IPS DF 4.7 (cell line): Measurements from ENCODE around the gene PFKM.

Source experiments
- DNase-seq: peaks from one replicate; pipeline ENCODE4 v3.0.0-alpha.2; 2013; ENCODE audit warnings: low spot score; ENCODE audit errors: extremely low read depth

PFKM gene

GRCh38 chr12:48185181-48185919, 66.2 kb downstream of the PFKM start:
- no peak for DNase-seq

DNA sequence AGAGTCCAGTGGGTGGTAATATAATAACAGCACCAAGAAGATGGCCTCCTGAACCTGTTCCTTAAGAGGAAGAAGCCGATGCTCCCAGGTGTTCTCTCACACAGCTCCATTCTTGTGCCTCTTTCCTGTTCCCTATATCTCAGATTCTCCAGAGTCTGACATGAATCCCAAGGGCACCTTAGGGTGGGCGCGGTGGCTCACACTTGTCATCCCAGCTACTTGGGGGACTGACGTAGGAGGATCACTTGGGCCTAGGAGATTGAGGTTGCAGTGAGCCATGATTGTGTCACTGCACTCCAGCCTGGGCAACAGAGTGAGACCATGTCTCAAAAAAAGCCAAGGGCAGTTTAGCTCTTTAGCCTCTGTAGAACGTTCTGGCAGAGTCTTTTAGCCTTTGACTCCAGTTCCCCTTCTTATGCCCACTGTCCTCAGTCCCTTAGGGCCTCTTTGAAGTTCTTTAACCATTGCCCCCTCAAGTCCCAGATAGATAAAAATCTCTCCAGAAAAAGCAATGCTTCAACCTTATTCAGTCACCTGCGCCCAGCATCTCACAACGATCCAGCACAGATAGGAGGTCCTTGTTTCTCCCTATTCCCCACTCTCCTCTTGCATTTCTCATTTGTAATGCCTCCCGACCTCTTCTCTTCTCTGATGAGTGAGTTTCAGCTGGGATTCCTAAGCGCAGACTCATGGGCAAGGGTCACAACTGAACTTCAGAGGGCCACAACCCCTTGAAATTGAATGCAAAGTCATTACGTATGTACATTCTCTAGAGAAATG, 68.9 kb downstream of the PFKM start:
- DNase-seq: no peak

DNA sequence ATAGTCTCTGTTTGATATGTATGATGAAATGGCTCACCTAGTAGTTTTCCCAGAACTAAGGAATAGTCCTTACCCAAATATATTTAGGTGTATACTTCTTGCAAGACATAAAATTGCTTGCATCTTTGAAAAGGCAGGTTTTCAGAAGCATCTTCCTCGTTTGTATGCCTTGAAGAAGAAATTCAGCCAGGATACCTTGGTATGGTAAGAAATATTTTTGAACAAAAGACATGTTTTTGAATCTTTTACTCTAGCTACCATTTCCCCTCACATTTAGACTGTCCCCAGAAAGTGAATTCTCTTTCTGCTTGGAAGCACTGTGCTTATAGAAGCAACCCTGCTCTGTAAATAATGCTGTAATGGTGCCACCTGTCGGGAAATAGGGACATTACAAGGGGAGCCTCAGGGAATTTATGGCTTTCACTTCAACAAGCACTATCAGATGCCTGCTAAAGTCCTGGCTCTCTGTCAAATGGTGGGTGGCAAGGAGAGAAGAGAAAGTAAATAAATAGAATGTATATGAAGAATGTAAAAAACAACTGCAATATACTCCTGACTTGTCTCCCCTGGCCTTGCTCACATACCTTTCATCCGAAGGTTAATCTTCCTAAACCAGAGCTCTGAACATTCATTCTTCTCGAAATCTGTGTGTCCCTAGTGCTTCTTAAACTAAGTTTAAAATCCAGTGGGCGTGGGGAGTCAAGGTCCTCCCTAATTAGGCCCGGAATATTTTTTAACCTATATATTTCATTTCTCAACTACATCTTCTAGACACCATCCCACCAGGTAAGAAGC, 70.4 kb downstream of the PFKM start:
- DNase-seq: no peak

DNA sequence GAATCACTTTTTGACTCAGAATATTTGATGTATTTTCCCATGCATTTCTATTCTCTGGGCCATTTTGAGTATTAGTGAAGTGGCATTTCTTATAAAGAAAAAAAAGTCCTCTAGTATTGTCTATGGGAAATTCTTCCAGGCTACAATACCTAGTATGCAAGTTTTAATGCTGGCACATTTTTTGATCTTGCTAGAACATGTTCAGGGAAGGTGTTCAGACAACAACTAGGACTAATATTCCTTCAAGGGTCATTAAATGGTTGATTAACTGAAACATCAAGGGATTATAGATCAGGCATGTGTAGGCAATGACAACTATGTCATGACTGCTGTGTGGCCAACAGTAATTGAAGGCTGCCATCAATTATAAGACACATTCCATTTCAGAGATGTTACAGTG, 71.9 kb downstream of the PFKM start:
- DNase-seq: no peak

DNA sequence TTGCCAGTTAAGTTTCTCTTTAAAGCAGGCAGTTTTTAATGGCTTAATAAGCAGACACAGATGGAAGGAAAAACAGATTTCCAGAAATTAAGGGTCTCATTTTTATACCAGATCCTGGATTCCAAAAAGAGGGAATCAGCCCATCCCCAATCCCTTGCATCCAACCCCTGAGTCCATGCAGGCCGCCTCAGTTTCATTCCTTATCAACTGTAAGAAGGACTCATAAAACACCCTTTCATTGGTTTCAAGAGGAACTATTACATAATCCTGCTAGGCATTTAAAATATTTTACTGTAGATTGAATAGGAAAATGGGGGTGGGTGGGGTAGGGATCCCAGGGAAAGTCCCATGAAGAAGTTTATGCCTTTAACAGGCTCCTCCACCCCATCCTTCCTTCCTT, 73.7 kb downstream of the PFKM start:
- DNase-seq: no peak

- no peak for DNase-seq
These were observed 74.5 kb downstream of the PFKM start for GRCh38 chr12:48193623-48194022.

DNA sequence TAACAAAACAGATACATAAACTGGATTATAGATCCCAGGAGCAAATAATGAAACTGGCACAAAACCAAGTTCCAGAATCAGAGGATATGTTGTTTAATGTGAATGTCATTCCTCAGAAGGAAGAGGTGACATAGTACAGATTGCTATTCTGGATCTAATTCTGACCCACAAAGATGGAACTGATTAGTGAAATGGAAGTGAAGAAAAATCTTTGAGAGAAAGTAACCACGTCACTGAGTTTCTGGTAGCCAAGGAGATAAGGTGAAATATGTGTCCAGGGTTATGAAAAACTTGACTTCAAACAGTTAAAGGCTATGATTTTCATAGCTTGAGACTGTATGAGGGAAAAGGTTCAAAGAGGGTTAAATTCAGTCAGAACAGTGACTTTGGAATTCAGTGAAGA, 75.6 kb downstream of the PFKM start:
- DNase-seq: no peak
